ENCODE results near the gene DNMT1. TPM values are rescaled to one million over a fixed set of nuclear protein-coding genes. Genes with fewer than 3 reads are reported as not detected.

Gene DNMT1
- polyA plus RNA-seq, 3 donors: 17.6 to 72.5 (median 19.0) TPM

- WGBS (ENCODE audit: insufficient coverage): 84% methylated on average over 8 of the region's 18 CpGs
- Histone ChIP-seq H3K4me3 (replicated peaks in 1 of 3; ENCODE audit: low read depth in 2 of 3, low read length in 3 of 3) (peak overlapping the region in 2 of 3 experiments; percentile 89 to 95), H3K36me3 (replicated peaks in 1 of 2; ENCODE audit: control insufficient read depth in 1 of 2, insufficient read depth in 2 of 2, low read length in 2 of 2) (peaks cover 29 to 35% of the 10 kb centered on the region in 2 donors), H3K27me3 (ENCODE audit: control insufficient read depth in 2 of 2, insufficient read depth in 2 of 2, low read length in 2 of 2) (no peaks in the 10 kb centered on the region), H3K4me1 (ENCODE audit: control insufficient read depth in 1 of 2, insufficient read depth in 2 of 2, low read length in 2 of 2) (peaks cover 9 to 20% of the 10 kb centered on the region in 2 donors), H3K4me2 (replicated peaks; ENCODE audit: extremely low read depth, low read length, poor library complexity, severe bottlenecking) (peak overlapping the region; percentile 87), H4K20me1 (ENCODE audit: insufficient read depth, low read length) (peaks cover 12% of the 10 kb centered on the region), H3K79me2 (ENCODE audit: insufficient read depth, low read length) (no peaks in the 10 kb centered on the region), H3K27ac (ENCODE audit: low read depth in 1 of 2, low read length in 2 of 2) (no peak overlapping the region), H3K9me3 (replicated peaks in 1 of 2; ENCODE audit: control insufficient read depth in 1 of 2, insufficient read depth in 1 of 2, low read length in 2 of 2) (no peaks in the 10 kb centered on the region), H2AFZ (ENCODE audit: insufficient read depth, low read depth, low read length, poor library complexity, severe bottlenecking) (no peak overlapping the region), H3K9ac (ENCODE audit: insufficient read depth, low read length, poor library complexity, severe bottlenecking) (peak overlapping the region; percentile 80)
- H3K9me3 Mint-ChIP-seq: peaks cover 0 to 1% (median 0%) of the 10 kb centered on the region in 7 donors
- H3K4me3 Mint-ChIP-seq: peak overlapping the region; percentile 16 to 85
- peaks cover 7% of the 10 kb centered on the region for H3K4me1 Mint-ChIP-seq
- no peak for TF ChIP-seq CTCF (IDR thresholded peaks at IDR 0.05)
- DNase-seq: no peak
- peaks cover 27 to 32% of the 10 kb centered on the region in 2 donors for H3K36me3 Mint-ChIP-seq
- peaks cover 4 to 5% (median 4%) of the 10 kb centered on the region in 3 donors for H3K27me3 Mint-ChIP-seq (ENCODE audit: low read depth in 3 of 3)
- intact Hi-C loops (cut with micrococcal nuclease): no loop called here
- H3K27ac Mint-ChIP-seq: peak overlapping the region in 4 of 7 donors; percentile 35 to 58 (median 54)
Measured at GRCh38 chr19:10087296-10088061, 107.3 kb downstream of the DNMT1 start.

- no peaks in the 10 kb centered on the region for H3K27me3 ChIP-seq (ENCODE audit: control insufficient read depth in 2 of 2, insufficient read depth in 2 of 2, low read length in 2 of 2)
- Mint-ChIP-seq H3K4me1 (peaks cover 7% of the 10 kb centered on the region), H3K27me3 (ENCODE audit: low read depth in 3 of 3) (peaks cover 5 to 8% (median 7%) of the 10 kb centered on the region in 3 donors), H3K36me3 (peaks cover 21 to 24% of the 10 kb centered on the region in 2 donors), H3K4me3 (peak overlapping the region; percentile 85 to 86), H3K9me3 (peaks cover 0 to 1% (median 0%) of the 10 kb centered on the region in 7 donors), H3K27ac (peak overlapping the region in 3 of 7 donors; percentile 54 to 77 (median 55))
- H4K20me1 ChIP-seq (ENCODE audit: insufficient read depth, low read length): peaks cover 12% of the 10 kb centered on the region
- H3K4me1 ChIP-seq (ENCODE audit: control insufficient read depth in 1 of 2, insufficient read depth in 2 of 2, low read length in 2 of 2): peaks cover 9 to 20% of the 10 kb centered on the region in 2 donors
- peak overlapping the region; percentile 90 for H2AFZ ChIP-seq (ENCODE audit: insufficient read depth, low read depth, low read length, poor library complexity, severe bottlenecking)
- 1% methylated on average over 18 of the region's 43 CpGs for WGBS (ENCODE audit: insufficient coverage)
- H3K9ac ChIP-seq (ENCODE audit: insufficient read depth, low read length, poor library complexity, severe bottlenecking): peak overlapping the region; percentile 80
- no peak for DNase-seq
- intact Hi-C loops (cut with micrococcal nuclease): no loop called here
- no peaks in the 10 kb centered on the region for H3K9me3 ChIP-seq (replicated peaks in 1 of 2; ENCODE audit: control insufficient read depth in 1 of 2, insufficient read depth in 1 of 2, low read length in 2 of 2)
- no peak for TF ChIP-seq CTCF (IDR thresholded peaks at IDR 0.05)
- H3K4me2 ChIP-seq (replicated peaks; ENCODE audit: extremely low read depth, low read length, poor library complexity, severe bottlenecking): peak overlapping the region; percentile 87
- no peaks in the 10 kb centered on the region for H3K79me2 ChIP-seq (ENCODE audit: insufficient read depth, low read length)
- peak overlapping the region; percentile 89 to 95 (median 89) for H3K4me3 ChIP-seq (replicated peaks in 1 of 3; ENCODE audit: low read depth in 2 of 3, low read length in 3 of 3)
- peak overlapping the region in 1 of 2 donors; percentile 78 for H3K27ac ChIP-seq (ENCODE audit: low read depth in 1 of 2, low read length in 2 of 2)
- peaks cover 21 to 28% of the 10 kb centered on the region in 2 donors for H3K36me3 ChIP-seq (replicated peaks in 1 of 2; ENCODE audit: control insufficient read depth in 1 of 2, insufficient read depth in 2 of 2, low read length in 2 of 2)
Measured at GRCh38 chr19:10086591-10087192, 108.1 kb downstream of the DNMT1 start.

All from CD14-positive monocyte (primary cell).